Neural cell (in vitro differentiated cells): Measurements from ENCODE around the gene FAM83F.

ENCODE experiments used
- CTCF ChIP-seq: fragments of 450-650 bp; IDR thresholded peaks from 2 replicates; pipeline ENCODE4 v1.5.1; 2014; ENCODE audit warnings: antibody characterized with exemption, mild to moderate bottlenecking, moderate library complexity; ENCODE audit not compliant: poor library complexity, severe bottlenecking
- EP300 ChIP-seq: fragments of 450-650 bp; conservative IDR thresholded peaks from 2 replicates; pipeline ENCODE4 v1.6.1; 2014; ENCODE audit warnings: antibody characterized with exemption, mild to moderate bottlenecking, moderate library complexity; ENCODE audit not compliant: poor library complexity, severe bottlenecking
- EZH2 ChIP-seq: fragments of 200-600, 300-800 bp; shearing (Covaris generic), sonication (generic); IDR thresholded peaks from 2 replicates; pipeline ENCODE4 v1.6.1; 2014; ENCODE audit warnings: antibody characterized with exemption, low read length, borderline replicate concordance, mild to moderate bottlenecking; ENCODE audit not compliant: insufficient read depth, poor library complexity, severe bottlenecking
- POLR2AphosphoS5 ChIP-seq: IDR thresholded peaks from 2 replicates; pipeline ENCODE4 v1.6.1; 2012
- RAD21 ChIP-seq: fragments of 450-650 bp; conservative IDR thresholded peaks from 2 replicates; pipeline ENCODE4 v1.6.1; 2014; ENCODE audit warnings: antibody characterized with exemption, mild to moderate bottlenecking, moderate library complexity
- REST ChIP-seq: IDR thresholded peaks from 2 replicates; pipeline ENCODE4 v1.6.1; 2012; ENCODE audit warnings: borderline replicate concordance
- SMC3 ChIP-seq: fragments of 450-650 bp; conservative IDR thresholded peaks from 2 replicates; pipeline ENCODE4 v1.6.1; 2014; ENCODE audit warnings: antibody characterized with exemption, mild to moderate bottlenecking, moderate library complexity; ENCODE audit not compliant: poor library complexity

- TF ChIP-seq CTCF: no peak
- no peak for TF ChIP-seq EZH2
- TF ChIP-seq POLR2AphosphoS5: no peak
- TF ChIP-seq EP300: no peak
- no peak for TF ChIP-seq REST
- no peak for TF ChIP-seq RAD21
- no peak for TF ChIP-seq SMC3
Measured at GRCh38 chr22:40041366-40042137, 46.8 kb downstream of the FAM83F start.
